OCI-LY3 (cell line): Measurements from ENCODE around the gene CHL1.

Experiments
- CTCF ChIP-seq: fragments of 200-600, 300-600 bp; sonication (generic); IDR thresholded peaks from 2 replicates; pipeline ENCODE4 v1.5.1; 2014; ENCODE audit warnings: antibody characterized with exemption, low read length, low read depth
- EZH2phosphoT487 ChIP-seq: fragments of 200-600 bp; shearing (Covaris generic); IDR thresholded peaks from 2 replicates; pipeline ENCODE4 v1.6.1; 2018; ENCODE audit warnings: antibody characterized with exemption, mixed run types, low read depth

GRCh38 chr3:452221-452620, 255.7 kb downstream of the CHL1 start:
- TF ChIP-seq CTCF (no peak), EZH2phosphoT487 (no peak)
